GM23338 (cell line): Measurements from ENCODE around the gene HECTD1. TPM values are rescaled to one million over a fixed set of nuclear protein-coding genes. Genes with fewer than 3 reads are reported as not detected.
"Not testable (repeated sequence)": the region's sequence is repeated elsewhere in the genome, so short reads cannot be mapped to it uniquely, and the experiment has no call there.

Experiments used
- ATAC-seq: fragments of 200-7000 bp; cut with Tn5 transposase; 3 replicates; pipeline ENCODE4 v1.9.1; 2020
- DNase-seq: peaks from one replicate; pipeline ENCODE4 v3.0.0-alpha.2; 2015; ENCODE audit warnings: low spot score
- H2AFZ ChIP-seq: fragments of 200-600 bp; sonication (generic); 2 replicates; pipeline ENCODE4 v1.8.0; 2016; ENCODE audit warnings: antibody characterized with exemption, mild to moderate bottlenecking, moderate library complexity
- H3F3A ChIP-seq: fragments of 200-600 bp; sonication (generic); replicated peaks from 2 replicates; pipeline ENCODE4 v1.8.0; 2017; ENCODE audit warnings: antibody characterized with exemption, mixed run types, low read depth
- H3K27ac ChIP-seq: fragments of 200-600 bp; sonication (generic); 2 replicates; pipeline ENCODE4 v1.6.1; 2016; ENCODE audit warnings: low read depth
- H3K27me3 ChIP-seq: fragments of 200-600 bp; sonication (generic); 2 replicates; pipeline ENCODE4 v1.8.0; 2016; ENCODE audit warnings: mild to moderate bottlenecking, mixed run types, moderate library complexity; ENCODE audit not compliant: insufficient read depth
- H3K36me3 ChIP-seq: fragments of 200-600 bp; sonication (generic); 2 replicates; pipeline ENCODE4 v1.8.0; 2016; ENCODE audit warnings: mild to moderate bottlenecking; ENCODE audit not compliant: insufficient read depth
- H3K4me1 ChIP-seq: fragments of 200-600 bp; sonication (generic); 2 replicates; pipeline ENCODE4 v1.8.0; 2016; ENCODE audit warnings: mild to moderate bottlenecking, moderate library complexity; ENCODE audit not compliant: insufficient read depth
- H3K4me2 ChIP-seq: fragments of 200-600 bp; sonication (generic); 2 replicates; pipeline ENCODE4 v1.7.1; 2017; ENCODE audit warnings: mixed run types
- H3K4me3 ChIP-seq: fragments of 200-600 bp; sonication (generic); 2 replicates; pipeline ENCODE4 v1.6.1; 2016; ENCODE audit warnings: mixed run types
- H3K79me2 ChIP-seq: fragments of 200-600 bp; sonication (generic); replicated peaks from 2 replicates; pipeline ENCODE4 v1.8.0; 2017; ENCODE audit warnings: mild to moderate bottlenecking; ENCODE audit not compliant: insufficient read depth
- H3K9me2 ChIP-seq: fragments of 200-600 bp; sonication (generic); 2 replicates; pipeline ENCODE4 v1.8.0; 2017; ENCODE audit not compliant: insufficient read depth
- H4K20me1 ChIP-seq: fragments of 200-600 bp; sonication (generic); replicated peaks from 2 replicates; pipeline ENCODE4 v1.8.0; 2017; ENCODE audit warnings: mild to moderate bottlenecking; ENCODE audit not compliant: insufficient read depth
- H3K27ac Mint-ChIP-seq: 2 replicates; pipeline ENCODE4 v1.8.0; 2020; ENCODE audit warnings: inconsistent platforms, mild to moderate bottlenecking, moderate library complexity, mixed read lengths
- H3K27me3 Mint-ChIP-seq: 3 replicates; pipeline ENCODE4 v1.8.0; 2022; ENCODE audit warnings: low read depth, mild to moderate bottlenecking, moderate library complexity, mixed read lengths, inconsistent platforms; ENCODE audit not compliant: insufficient read depth, poor library complexity
- H3K36me3 Mint-ChIP-seq: 3 replicates; pipeline ENCODE4 v1.8.0; 2021; ENCODE audit warnings: low read depth, mild to moderate bottlenecking, inconsistent platforms, moderate library complexity, mixed read lengths
- H3K4me1 Mint-ChIP-seq: 3 replicates; pipeline ENCODE4 v1.8.0; 2020; ENCODE audit warnings: mild to moderate bottlenecking, inconsistent platforms, mixed read lengths
- H3K4me3 Mint-ChIP-seq: 3 replicates; pipeline ENCODE4 v1.8.0; 2021; ENCODE audit warnings: moderate library complexity, mild to moderate bottlenecking, inconsistent platforms, mixed read lengths
- H3K9me3 Mint-ChIP-seq: 3 replicates; pipeline ENCODE4 v1.8.0; 2020; ENCODE audit warnings: moderate library complexity, mild to moderate bottlenecking, inconsistent platforms, mixed read lengths
- NANOG ChIP-seq: IDR thresholded peaks from 2 replicates; pipeline ENCODE4 v1.6.1; 2016; ENCODE audit warnings: antibody characterized with exemption, borderline replicate concordance
- POLR2AphosphoS5 ChIP-seq: IDR thresholded peaks from 2 replicates; pipeline ENCODE4 v1.6.1; 2016; ENCODE audit warnings: antibody characterized with exemption, low read depth
- polyA plus RNA-seq: library from polyadenylated mRNA; unstranded; fragments of >200 nt; fragmentation: Nextera tagmentation; extraction: Ambion mirVana; gene quantifications from 2 replicates; pipeline ENCODE4 v1.2.1, GENCODE V29; 2016
- total RNA-seq: library from RNA; depleted of rRNA; stranded (reverse); fragments of >200 nt; shearing (Covaris generic); gene quantifications from 2 replicates; pipeline ENCODE4 v1.2.3, GENCODE V29; 2014
- TF ChIP-seq, protein P1 (sequence below), 2 experiments: fragments of 200-600 bp in 1 of 2; sonication (generic) in 1 of 2; conservative IDR thresholded peaks; 2 replicates each; pipeline versions ENCODE4 v1.5.1 to v1.6.1; 2016 to 2017; ENCODE audit warnings: antibody characterized with exemption in 2 of 2, low read depth in 2 of 2, mild to moderate bottlenecking in 2 of 2, moderate library complexity in 1 of 2
- TF ChIP-seq, protein P2 (sequence below): IDR thresholded peaks from one replicate; pipeline ENCODE4 v1.6.1; 2018; ENCODE audit warnings: antibody characterized with exemption; ENCODE audit not compliant: unreplicated experiment

HECTD1 gene
- total and polyA plus RNA-seq, 2 experiments from 2014 or later: 42.1 to 132 TPM

DNA sequence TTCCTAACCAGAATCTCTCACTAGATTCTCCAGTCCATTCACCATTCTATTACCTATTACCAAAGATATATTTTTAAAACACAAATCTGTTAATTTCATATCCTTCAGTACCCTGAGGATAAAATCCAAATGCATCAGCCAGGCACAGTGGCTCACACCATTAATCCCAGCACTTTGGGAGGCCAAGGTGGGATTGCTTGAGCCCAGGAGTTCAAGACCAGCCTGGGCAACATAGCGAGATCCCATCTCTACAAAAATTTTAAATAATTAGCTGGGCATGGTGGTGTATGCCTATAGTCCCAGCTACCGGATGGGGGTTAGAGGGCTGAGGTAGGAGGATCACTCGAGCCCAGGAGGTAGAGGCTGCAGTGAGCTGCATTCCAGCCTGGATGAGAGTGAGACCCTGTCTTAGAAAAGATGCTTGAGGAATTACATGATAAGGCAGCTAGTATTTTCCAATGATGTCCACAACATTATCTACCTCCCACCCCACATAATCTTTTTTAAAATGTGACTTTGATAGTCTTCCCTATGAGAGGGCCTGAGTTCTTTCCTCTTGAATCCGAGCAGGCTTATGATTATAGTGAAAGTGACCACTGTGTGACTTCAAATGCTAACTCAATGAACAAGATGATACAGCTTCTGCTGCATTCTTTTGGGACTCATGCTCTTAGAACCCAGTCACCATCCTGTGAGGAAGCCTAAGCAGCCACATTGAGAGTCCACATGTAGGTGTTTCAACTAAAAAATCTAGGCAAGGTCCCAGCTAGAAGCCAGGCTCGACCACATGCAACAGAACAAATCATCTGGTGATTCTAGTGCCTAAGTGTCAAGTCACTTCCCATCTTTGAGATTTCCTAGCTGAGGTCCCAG, 18.0 kb downstream of the HECTD1 start:
- no peak for DNase-seq
- Histone ChIP-seq H3K4me1 (no peaks in the 10 kb centered on the region), H3K27ac (0 out of 2 replicates have a peak overlapping the region, but pooled peaks have one; percentile 32), H3K36me3 (0 out of 2 replicates have a peak, but pooled peaks cover 3% of the 10 kb centered on the region), H3K4me3 (no peak overlapping the region), H3F3A (0 out of 2 replicates have a peak, but pooled peaks cover 3% of the 10 kb centered on the region), H3K4me2 (no peak overlapping the region), H4K20me1 (peaks cover 20% of the 10 kb centered on the region; the same call in 1 of the 2 replicates), H2AFZ (no peak overlapping the region), H3K79me2 (peaks cover 100% of the 10 kb centered on the region), H3K27me3 (no peaks in the 10 kb centered on the region), H3K9me2 (no peaks in the 10 kb centered on the region)
- H3K4me3 Mint-ChIP-seq: no peak overlapping the region
- H3K27ac Mint-ChIP-seq: no peak overlapping the region
- no peak for ATAC-seq
- no peaks in the 10 kb centered on the region; the same call in 2 of the 3 replicates for H3K4me1 Mint-ChIP-seq
- peaks cover 28% of the 10 kb centered on the region for H3K36me3 Mint-ChIP-seq
- H3K9me3 Mint-ChIP-seq: no peaks in the 10 kb centered on the region
- TF ChIP-seq NANOG: no peak
- TF ChIP-seq, protein P1, sequence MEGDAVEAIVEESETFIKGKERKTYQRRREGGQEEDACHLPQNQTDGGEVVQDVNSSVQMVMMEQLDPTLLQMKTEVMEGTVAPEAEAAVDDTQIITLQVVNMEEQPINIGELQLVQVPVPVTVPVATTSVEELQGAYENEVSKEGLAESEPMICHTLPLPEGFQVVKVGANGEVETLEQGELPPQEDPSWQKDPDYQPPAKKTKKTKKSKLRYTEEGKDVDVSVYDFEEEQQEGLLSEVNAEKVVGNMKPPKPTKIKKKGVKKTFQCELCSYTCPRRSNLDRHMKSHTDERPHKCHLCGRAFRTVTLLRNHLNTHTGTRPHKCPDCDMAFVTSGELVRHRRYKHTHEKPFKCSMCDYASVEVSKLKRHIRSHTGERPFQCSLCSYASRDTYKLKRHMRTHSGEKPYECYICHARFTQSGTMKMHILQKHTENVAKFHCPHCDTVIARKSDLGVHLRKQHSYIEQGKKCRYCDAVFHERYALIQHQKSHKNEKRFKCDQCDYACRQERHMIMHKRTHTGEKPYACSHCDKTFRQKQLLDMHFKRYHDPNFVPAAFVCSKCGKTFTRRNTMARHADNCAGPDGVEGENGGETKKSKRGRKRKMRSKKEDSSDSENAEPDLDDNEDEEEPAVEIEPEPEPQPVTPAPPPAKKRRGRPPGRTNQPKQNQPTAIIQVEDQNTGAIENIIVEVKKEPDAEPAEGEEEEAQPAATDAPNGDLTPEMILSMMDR (conservative IDR thresholded peaks at IDR 0.05; ENCODE audit: low read depth in 2 of 2): no peak
- TF ChIP-seq, protein P2, sequence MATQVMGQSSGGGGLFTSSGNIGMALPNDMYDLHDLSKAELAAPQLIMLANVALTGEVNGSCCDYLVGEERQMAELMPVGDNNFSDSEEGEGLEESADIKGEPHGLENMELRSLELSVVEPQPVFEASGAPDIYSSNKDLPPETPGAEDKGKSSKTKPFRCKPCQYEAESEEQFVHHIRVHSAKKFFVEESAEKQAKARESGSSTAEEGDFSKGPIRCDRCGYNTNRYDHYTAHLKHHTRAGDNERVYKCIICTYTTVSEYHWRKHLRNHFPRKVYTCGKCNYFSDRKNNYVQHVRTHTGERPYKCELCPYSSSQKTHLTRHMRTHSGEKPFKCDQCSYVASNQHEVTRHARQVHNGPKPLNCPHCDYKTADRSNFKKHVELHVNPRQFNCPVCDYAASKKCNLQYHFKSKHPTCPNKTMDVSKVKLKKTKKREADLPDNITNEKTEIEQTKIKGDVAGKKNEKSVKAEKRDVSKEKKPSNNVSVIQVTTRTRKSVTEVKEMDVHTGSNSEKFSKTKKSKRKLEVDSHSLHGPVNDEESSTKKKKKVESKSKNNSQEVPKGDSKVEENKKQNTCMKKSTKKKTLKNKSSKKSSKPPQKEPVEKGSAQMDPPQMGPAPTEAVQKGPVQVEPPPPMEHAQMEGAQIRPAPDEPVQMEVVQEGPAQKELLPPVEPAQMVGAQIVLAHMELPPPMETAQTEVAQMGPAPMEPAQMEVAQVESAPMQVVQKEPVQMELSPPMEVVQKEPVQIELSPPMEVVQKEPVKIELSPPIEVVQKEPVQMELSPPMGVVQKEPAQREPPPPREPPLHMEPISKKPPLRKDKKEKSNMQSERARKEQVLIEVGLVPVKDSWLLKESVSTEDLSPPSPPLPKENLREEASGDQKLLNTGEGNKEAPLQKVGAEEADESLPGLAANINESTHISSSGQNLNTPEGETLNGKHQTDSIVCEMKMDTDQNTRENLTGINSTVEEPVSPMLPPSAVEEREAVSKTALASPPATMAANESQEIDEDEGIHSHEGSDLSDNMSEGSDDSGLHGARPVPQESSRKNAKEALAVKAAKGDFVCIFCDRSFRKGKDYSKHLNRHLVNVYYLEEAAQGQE: no peak
- H3K27me3 Mint-ChIP-seq: peaks cover 2% of the 10 kb centered on the region

DNA sequence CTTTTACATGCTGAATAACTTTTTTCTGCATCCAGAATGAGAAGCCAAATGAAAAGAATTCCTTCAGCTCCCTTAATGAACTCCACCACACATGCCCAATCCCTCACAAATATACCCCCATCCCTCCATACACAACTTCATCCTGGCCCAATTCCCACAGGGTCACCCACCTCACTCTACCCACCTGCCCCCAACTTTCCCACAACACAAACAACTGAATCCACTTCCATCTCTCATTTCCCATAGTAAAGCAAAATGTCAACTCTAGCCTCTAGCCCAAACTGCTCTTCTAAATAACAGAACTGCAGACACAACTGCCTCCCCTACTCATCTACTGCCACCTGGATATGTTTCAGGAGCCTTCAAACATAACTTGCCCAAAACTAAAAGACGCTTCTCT, 18.8 kb downstream of the HECTD1 start:
- no peaks in the 10 kb centered on the region for H3K9me3 Mint-ChIP-seq
- Histone ChIP-seq H3K9me2 (no peaks in the 10 kb centered on the region), H3F3A (0 out of 2 replicates have a peak, but pooled peaks cover 3% of the 10 kb centered on the region), H3K27me3 (no peaks in the 10 kb centered on the region), H3K79me2 (peaks cover 99% of the 10 kb centered on the region), H3K4me2 (no peak overlapping the region), H3K4me1 (no peaks in the 10 kb centered on the region), H2AFZ (no peak overlapping the region), H4K20me1 (peaks cover 20% of the 10 kb centered on the region), H3K4me3 (no peak overlapping the region), H3K27ac (0 out of 2 replicates have a peak overlapping the region, but pooled peaks have one; percentile 32), H3K36me3 (0 out of 2 replicates have a peak, but pooled peaks cover 3% of the 10 kb centered on the region)
- H3K36me3 Mint-ChIP-seq: peaks cover 25% of the 10 kb centered on the region
- TF ChIP-seq NANOG: no peak
- no peak for TF ChIP-seq POLR2AphosphoS5
- DNase-seq (no peak), ATAC-seq (no peak)
- H3K27ac Mint-ChIP-seq: no peak overlapping the region
- H3K4me1 Mint-ChIP-seq: no peaks in the 10 kb centered on the region; the same call in 2 of the 3 replicates
- peaks cover 2% of the 10 kb centered on the region for H3K27me3 Mint-ChIP-seq
- H3K4me3 Mint-ChIP-seq: no peak overlapping the region

DNA sequence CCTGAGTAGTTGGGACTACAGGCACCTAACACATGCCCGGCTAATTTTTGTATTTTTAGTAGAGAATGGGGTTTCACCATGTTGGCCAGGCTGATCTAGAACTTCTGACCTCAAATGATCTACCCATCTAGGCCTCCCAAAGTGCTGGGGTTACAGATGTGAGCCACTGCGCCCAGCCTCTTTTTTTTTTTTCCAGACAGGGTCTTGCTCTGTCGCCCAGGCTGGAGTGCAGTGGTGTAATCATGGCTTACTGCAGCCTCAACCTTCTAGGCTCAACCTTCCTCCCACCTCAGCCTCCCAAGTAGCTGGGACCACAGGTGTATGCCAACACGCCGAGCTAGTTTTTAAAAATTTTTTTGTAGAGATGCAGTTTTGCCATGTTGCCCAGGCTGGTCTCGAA, 25.6 kb downstream of the HECTD1 start:
- peaks cover 13% of the 10 kb centered on the region for H3K36me3 Mint-ChIP-seq
- not testable (repeated sequence) for H3K9me2 ChIP-seq, H3K4me2 ChIP-seq, H3F3A ChIP-seq, H3K9me3 Mint-ChIP-seq, H3K27me3 ChIP-seq, ATAC-seq, H3K4me1 Mint-ChIP-seq, DNase-seq, H3K4me3 Mint-ChIP-seq, H3K27me3 Mint-ChIP-seq, H2AFZ ChIP-seq, H3K27ac Mint-ChIP-seq, H3K4me1 ChIP-seq, H3K4me3 ChIP-seq, H3K36me3 ChIP-seq
- H4K20me1 ChIP-seq: peaks cover 17% of the 10 kb centered on the region
- peaks cover 66% of the 10 kb centered on the region for H3K79me2 ChIP-seq
- H3K27ac ChIP-seq: 0 out of 2 replicates have a peak overlapping the region, but pooled peaks have one; percentile 21
